ENCODE measurements around the gene MAT2A.
"Not testable (repeated sequence)": the region's sequence is repeated elsewhere in the genome, so short reads cannot be mapped to it uniquely, and the experiment has no call there.

Gene MAT2A

DNA sequence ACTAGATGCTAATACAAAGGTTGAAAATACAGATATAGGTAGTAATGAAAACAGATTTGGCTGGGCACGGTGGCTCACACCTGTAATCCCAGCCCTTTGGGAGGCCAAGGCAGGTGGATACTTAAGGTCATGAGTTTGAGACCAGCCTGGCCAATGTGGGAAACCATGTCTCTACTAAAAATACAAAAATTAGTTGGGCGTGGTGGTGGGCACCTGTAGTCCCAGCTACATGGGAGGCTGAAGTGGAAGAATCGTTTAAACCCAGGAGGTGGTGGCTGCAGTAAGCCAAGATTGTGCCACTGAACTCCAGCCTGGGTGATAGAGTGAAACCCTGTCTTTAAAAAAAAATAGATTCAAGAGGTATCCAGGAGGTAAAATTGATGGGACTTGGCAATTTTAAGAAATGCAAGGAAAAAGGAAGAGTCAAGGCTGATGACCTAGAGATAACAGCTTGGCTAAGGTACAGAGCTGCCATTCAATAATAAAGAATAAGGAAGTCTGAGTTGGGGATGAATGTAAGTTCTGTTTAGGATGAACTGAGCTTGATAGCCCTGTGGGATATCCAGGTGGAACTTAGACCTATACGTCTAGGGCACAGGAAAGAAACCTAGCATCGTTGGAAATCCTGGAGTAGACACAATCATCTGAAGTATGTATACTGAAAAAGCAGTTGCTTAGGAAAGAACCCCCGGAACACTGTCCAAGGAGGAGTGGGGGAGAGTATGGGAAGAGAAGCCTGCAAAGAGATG is 9.1 kb downstream of the MAT2A start:
- DNase-seq = no peak

DNA sequence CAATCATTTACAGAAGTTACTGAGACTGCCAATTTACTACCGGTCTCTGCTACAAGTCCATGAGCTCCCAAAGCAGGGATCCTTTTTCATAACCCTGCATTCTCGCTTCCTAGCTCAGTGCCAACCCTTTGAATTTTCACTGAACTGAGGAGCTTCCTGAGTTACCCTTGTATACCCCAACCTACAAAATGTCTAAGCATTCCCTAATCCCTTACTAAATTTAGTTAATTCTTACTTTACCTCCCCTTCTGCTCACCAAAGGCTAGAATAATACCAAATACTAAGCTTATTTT is 9.6 kb downstream of the MAT2A start:
- no peak for DNase-seq

DNA sequence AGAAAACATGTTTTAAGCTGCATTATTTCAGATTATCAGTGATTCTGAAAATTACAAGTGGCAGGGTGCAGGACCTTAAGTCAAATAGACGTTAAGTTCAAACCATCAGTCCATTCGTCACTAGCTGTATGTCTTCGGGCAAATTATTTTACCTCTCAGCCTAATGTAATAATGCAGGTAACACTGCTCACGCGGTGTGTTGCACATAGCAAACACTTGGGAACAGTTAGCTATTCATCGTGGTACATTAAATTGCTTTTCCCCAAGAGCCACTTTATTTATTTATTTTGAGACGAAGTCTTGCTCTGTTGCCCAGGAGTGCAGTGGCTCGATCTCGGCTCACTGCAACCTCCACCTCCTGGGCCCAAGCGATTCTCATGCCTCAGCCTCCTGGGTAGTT is 10.1 kb downstream of the MAT2A start:
- no peak for DNase-seq

DNA sequence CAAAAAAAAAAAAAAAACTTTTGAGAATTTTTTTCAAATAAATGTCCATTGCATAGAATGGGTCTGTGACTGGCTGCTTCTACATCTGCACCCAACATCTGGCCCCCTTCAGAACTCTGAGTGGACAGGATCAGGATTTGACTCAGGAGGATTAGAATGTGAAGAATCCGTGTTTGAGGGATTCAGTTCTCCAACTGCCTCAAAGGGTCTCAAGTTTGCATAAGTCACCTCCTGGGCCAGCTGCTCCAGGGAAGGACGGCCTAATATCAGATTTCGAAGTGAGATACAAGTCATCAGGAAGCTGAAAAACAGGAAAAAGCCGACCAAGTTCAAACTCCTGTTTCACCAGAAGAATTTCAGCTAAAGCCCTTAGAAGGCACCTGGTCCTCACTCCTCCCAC is 10.9 kb downstream of the MAT2A start:
- no peak for DNase-seq

DNA sequence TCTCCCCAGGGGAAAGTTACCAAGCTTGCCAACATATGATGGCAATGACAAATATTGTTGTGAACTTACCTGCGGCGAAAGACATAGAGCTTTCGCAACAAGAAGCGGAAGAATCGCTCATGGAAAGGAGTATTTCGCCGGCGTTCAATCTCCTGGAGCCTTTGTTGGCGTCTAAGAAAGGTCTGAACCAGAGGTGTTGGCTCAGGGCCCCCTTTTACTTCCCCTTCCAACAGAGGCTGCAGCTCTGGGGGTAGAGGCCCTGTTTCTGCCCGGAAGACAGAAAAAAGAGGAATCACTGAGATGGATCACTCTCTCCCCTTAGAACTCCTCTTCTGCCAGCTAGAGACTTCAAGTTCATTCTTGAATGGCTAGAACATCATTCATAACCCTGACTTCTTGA is 11.5 kb downstream of the MAT2A start:
- peak in 2 of 14 donors; percentile 18 to 28 for DNase-seq

DNA sequence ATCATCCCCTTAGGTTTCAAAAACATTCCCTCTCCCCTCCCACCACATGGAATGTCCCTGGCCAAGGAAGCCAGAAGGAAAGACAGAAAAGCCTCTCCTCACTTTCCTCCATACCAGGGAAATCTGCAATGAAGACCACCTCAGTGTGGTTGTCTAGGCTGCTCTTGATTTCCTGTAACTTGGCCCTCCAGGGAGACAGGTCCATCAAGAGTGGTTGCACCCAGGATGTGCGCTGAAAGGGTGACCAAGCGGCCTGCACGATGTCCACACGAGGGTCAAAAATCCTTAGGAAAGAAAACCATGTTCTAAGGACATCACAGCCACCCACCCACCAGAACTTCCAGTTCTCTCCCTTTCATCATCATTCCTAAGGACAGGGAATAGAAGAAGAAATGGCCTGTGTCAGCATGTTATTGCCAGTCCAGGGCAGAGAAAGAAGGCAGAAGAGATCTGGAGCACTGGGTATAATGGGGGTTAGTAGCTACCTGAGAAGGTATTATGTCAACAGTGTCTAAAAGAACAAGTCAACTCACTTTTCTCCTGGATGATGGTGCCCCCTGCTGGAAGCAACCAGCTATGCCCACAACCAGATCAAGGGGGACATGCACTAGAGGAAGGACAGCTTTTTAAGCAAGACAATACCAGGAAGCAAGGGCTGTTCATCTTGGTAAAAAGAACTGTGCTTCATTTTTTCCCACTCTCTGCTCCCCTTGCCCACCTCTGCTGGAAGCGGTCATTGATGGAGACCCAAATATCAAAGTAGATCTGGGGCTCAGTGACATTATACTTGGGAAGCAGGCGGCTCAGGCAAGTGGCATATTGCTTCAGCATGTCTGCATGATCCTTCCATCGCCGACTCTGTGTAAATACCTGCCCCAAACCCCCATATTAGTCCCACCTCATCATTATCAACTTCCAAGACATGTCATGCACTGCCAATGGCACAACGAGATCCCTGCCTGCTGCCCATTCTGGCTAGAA is 13.0 kb downstream of the MAT2A start:
- DNase-seq = peak in 13 of 14 donors; percentile 2 to 78 (median 60)

DNA sequence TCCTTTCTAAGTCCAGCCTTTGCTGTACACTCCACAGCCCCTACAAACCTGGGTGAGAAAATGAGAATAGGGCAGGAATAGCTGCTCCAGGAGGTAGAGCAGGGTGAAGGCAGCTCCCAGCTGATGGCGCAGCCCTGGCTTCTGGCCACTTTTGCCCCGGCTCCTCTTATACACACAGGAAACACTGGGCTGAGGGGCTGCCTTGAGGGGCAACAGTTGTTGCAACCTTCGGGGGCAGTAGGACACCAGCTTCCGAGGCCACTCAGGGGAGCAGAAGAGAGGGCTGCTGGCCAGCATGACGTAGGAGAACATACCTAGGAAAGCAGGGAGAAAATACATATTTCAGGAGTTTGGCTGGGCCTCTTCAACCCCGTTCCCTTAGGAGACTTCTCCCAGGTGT is 14.2 kb downstream of the MAT2A start:
- DNase-seq = no peak

DNA sequence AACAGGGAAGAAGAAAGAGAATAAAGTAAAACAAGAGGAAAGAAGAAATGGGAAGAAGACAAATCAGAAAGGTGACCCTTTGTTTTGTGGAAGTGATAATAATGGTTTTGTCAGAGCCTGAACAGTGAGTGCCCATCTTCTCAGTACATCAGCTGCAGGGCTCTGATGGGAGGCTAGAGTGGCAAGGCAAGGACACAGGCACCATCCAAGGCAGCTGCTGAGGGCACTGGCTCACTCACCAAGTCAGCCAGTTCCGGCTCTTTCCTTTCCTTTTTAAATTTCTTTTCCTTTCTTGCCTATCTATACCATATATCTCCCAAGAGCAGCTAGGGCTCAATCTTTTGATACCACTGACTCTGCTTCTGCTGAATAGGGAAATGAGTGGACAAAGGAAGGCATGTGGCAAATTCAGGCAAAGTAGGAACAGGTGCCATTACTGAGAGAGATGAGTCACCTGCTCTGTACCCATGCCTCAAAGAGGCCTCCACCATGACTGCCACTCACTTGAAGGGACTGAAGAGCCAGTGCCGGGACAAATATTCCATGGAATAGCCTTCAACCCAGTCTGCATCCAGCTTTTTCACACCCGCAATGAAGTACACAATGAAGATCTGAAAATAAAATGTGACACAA is 16.1 kb downstream of the MAT2A start:
- no peak for DNase-seq

DNA sequence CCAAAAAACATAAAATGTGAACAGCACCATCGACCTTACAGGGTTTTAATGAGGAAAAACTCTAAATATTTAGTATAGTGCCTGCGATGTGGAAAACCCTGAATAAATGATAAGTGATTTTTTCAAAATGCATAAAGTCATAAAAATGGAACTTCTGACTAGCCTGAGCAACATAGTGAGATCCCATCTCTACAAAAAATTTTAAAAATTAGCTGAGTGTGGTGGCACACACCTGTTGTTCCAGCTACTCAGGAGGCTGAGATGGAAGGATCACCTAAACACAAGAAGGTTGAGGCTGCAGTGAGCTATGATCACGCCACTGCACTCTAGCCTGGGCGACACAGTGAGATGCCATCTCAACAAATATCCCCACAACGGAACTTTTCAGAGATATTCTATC is 18.2 kb downstream of the MAT2A start:
- DNase-seq = no peak

DNA sequence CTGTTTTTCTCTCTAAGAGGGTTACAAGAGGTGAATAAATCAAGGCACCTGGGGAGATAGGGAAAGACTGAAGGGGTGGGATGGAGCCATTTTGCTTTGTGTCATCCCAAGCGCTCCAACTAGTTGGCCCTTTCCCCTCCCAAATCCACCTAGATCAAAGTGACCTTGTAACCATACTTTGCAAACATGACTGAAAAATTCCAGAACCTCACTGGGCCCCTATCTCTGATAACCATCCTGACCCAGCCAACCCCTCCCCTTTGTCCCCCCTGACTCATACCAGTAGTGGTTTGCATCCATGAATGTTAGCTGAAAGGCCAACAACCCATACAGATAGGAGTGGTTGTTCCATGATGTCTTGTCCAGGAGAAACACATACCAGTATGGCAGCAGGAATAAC is 19.2 kb downstream of the MAT2A start:
- no peak for DNase-seq

DNA sequence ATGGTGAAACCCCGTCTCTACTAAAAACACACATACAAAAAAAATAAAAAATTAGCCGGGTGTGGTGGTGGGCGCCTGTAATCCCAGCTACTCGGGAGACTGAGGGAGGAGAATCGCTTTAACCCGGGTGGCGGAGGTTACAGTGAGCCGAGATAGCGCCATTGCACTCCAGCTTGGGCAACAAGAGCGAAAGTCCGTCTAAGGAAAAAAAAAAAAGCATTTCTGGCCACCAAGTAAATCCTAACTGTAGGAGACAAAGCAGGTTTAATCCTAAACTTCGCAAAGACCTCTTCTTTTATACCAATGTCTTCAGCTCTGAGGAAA is 21.4 kb downstream of the MAT2A start:
- DNase-seq = not testable (repeated sequence)

DNA sequence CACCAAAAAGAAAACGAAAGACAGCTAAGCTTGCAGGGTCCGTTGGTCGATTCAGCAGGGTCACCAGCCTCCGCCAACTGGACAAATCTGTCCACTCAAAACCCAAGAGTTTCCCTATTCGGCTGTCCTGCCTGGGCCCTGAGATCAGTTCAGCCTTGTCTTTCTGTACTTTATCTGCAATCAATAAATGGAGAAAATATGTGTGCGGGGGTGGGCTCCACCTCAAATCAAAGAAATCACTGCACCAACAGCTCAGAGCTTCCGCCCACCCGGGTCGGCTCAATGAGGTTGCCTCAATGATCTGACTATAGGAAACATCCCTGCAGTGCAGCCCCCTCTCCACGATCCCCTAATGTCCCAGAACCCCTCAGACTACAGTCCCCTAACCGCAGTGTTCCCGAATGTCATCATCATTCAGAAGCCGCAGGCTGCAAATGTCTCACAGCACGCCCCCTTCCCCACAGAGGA is 21.9 kb downstream of the MAT2A start:
- DNase-seq = no peak

DNA sequence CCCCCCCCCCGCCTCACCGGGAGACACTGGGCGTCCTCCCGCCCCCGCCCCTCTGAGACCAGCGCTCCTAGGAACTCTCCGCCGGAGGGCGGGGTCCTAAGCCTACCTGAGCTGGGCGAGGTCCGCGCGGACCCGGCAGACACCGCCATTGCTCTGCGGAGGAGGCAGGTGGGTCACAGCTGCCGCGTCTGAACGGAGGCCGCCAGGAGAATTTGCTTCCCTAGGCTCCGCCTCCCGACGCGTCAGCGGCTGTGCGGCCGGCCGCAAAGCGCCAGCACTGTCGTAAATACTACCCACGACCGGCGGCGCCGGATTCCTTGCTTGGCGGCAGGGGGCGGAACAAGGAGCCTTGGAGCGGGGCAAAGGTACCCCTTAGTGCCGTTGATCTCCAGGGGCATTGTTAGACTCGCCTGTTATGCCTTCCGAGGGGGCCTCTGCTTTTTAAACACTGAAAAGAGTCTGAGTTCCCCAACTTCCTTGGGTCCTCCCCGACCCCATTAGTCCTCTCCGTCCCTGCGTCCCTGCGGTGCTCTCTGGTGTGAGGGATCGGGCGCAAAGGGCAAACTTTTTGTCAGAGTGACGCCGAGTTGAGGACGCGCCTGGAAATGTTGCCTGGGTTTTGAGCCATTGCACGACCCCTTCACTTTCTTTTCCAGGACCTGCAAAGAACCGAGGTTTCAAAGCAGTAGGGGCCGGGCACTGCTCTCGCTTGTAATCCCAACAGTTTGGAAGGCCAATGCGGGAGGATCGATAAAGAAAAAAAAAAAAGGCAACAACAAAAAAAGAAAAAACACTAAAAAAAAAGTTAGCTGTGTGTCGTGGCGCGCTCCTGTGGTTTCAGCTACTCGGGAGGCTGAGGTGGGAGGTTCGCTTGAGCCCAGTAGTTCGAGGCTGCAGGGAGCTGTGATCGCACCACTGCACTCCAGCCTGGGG is 22.6 kb downstream of the MAT2A start, which contains the start of gene GGCX:
TSS of gene GGCX (minus strand) at position 214 of the 933 bp plus-strand sequence. CDS start at position 149, 65 bp downstream.
- peak; percentile 54 to 95 (median 87) for DNase-seq

DNA sequence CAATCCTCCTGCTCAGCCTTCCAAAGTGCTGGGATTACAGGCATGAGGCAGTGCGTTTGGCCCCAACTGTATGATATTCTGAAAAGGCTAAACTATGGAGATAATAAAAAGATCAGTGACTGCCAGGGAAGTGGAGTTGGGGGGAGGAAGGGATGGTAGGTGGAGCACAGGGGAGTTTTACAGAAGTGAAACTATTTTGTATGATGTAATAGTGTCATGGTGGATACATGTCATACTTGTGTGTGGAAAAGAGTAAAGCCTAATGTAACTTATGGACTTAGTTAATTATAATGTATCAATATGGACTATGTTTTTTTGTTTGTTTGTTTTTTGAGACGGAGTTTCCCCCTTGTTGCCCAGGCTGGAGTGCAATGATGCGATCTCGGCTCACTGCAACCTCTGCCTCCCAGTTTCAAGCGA is 25.2 kb downstream of the MAT2A start:
- DNase-seq = no peak

DNA sequence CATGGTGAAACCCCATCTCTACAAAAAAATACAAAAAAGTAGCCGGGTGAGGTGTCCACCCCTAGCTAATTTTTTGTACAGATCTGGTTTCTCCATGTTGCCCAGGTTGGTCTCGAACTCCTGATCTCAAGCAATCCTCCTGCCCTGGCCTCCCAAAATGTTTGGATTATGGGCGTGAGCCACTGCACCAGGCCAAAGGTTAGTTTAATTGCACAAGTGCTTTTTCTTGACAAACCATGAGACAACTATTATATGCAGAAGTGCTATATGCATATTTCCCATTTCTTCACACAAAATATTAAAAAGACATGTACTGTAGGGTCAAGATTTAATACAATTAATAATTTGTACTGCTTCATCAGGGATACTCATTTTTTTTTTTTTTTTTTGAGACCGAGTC is 27.3 kb downstream of the MAT2A start:
- no peak for DNase-seq

DNA sequence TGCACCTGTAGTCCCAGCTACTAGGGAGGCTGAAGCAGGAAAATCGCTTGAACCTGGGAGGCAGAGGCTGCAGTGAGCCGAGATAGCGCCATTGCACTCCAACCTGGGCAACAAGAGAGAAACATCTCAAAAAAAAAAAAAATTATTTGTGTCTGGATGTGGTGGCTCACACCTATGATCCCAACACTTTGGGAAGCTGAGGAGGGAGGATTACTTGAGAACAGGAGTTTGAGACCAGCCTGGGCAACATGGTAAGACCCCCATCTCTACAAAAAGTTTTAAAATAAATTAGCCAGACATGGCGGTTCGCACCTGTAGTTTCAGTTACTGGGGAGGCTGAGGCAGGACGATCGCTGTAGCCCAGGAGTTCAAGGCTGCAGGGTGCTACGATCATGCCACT is 36.8 kb downstream of the MAT2A start:
- no peak for DNase-seq

DNA sequence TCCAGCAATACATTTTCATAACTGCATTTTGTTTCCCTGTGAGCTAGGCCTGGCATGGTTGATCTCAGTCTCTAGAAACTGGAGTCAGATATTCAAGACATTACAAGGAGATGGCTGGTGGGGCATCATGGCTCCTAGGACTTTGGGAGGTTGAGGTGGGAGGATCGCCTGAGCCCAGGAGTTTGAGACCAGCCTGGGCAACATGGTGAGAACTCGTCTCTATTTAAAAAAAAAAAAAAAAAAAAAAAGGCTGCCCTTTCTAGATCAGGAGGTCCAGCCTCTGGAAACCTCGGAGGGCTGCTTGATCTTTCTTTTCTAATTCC is 38.1 kb downstream of the MAT2A start:
- DNase-seq = no peak

DNA sequence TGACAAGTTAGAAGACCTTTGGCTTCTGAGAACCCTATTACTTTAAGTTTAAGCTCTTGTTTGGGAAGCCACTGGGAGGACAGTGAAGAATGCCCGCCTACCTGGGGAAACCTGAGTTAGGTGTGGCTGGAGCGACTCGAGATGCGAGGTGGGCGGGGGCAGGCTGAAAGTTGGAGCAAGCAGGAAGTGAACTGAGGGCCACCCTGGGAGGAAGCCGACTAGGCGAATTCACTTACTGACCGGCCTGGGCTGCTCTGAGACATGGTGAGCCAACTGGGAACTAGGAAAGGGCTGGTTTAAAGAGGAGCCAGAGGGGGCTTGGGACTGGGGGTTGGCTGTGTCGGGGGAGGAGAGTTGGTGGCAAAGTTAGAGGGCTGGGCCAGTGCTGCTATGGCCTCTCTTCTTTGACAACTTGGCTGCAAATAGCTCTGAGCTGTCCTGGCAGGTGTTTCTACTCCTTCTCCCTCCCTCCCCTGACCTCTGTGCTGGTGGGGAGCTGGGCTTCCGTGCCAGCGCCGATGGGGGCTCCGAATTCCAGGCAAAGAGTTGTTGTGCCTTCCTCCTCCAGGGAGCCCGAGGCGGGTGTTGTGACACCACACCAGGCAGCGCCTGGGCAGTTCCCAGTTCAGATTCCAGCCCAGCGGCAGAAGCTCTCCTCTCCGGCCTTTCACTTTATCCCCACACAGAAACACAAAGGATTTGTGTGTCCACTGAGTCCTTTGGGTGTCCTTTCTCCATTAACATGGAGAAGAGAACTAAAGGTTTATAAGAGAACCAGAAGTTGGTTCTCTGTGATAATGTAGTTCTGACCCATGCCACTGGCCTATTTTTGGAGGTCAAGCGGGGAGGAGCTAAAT is 38.6 kb downstream of the MAT2A start, which contains the start of gene VAMP8:
TSS of gene VAMP8 (plus strand) at position 201 of the 857 bp plus-strand sequence. CDS start at position 262, 61 bp downstream.
- DNase-seq = peak in 2 of 14 donors; percentile 48 to 53

DNA sequence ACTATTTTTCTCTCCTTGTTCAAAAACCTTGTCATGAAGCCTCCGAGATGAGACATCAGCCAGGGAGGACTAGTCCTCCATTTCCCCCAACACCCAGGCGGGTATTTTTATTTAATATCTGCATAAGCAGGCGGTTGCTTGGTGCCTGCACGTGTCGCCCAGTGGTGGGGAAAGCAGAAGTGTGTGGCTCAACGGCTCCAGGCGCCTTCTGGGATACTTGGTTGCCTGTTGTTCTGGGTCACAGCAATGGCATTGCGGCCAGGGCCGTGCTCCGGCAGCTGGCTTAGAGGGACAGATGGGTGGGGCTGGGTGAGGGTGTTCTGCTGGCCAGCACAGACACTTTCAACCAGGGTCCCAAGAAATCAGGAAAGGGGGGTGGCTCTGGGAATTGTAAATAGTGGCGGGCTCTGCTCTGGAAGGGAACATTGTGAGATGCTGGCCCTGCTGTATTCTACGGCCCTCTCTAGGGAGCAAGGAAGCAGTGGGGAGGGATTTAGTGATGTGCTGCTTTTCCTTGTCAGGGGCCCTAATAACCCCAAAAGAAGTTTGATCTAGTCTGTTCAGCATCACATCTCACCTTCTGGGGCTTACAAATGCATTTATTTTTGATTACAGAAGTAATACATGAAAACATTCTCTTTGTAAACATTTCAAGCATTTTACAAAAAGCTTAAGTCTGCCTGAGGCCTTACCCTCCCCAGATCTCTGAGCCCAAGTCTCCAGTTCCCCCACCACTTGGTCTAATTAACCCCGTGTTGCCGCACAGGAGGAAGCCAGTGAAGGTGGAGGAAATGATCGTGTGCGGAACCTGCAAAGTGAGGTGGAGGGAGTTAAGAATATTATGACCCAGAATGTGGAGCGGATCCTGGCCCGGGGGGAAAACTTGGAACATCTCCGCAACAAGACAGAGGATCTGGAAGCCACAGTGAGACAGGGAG is 39.5 kb downstream of the MAT2A start:
- peak in 4 of 14 donors; percentile 20 to 48 (median 30) for DNase-seq
